GM19372 (cell line): Measurements from ENCODE around the gene ARL3.
A peak's percentile ranks its signal among the peaks of the same experiment; 100 is the strongest.

ENCODE experiments used
- ATAC-seq: cut with Tn5 transposase; IDR thresholded peaks from one replicate; pipeline ENCODE4 v1.9.1; 2021; ENCODE audit warnings: mild to moderate bottlenecking, low read depth, moderate library complexity; ENCODE audit not compliant: unreplicated experiment

ARL3 gene

DNA sequence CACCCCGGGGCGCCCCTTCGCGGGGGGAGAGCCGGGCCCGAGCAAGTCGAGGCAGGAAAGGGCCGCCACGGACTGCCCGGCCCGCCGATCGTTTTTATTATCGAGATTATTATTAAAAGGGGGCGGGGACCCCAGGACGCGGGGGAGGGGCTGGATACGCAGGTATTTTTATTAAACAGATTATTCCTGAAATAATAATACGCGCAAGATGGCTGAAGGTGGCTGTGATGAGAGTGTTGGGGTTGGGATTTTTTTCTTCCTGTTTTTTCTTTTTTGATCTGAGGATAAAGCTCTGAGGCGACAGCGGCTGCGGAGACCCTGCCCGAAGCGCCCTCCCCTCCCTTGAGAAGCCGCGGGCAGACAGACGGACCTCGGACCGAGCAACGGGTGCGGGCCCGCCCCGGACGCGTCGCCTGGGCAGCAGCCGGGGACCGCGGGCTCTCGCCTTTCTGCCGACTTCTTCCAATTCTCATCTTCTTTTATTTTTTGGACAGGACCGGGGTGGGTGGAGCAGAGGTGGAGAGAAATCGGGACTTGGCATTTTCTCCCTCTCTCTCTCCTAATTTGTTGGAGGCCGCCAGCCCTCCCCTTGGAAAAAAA is 71.4 kb downstream of the ARL3 start:
- ATAC-seq, result no peak

DNA sequence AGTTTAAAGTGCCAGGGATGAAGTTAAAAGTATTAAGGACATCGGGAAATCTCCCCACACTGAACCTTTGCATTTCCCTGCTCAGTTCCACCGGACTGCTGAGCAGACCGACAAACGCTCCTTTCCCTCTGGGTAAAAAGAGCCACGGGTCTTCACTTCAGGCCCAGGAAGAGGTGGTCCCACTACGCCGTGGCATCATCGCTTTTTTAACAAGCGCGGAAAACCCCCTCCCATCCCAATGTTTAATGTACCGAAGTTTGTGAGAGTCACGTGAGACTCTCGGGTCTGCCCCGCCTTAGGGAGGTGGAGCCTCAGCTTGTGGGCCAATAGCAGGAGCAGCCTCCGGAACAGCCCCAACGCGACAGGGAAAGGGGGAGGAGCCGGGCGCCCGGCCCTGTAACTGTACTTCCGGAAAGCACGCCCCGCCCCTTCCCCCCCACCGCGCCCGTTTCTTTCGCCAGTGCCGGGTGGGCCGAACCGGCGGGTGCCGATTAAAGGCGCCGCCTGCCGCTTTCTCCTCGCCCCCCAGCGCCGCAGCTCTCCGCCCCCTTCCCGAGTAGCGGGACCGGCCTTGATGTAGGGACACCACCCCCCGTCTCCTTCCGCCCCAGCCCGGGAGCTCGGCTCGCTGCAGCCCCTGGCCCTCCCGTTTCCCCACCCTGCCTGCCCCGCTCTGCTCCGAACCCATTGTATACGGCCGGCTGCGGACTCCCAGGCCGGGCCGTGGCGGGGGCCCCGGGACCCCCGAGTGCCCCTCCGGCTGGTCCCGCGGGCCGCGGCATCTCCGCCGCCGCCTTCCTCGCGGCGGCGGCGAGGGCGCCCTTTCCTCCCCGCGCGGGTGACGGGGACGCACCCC is 72.1 kb downstream of the ARL3 start:
- peak; percentile 52 for ATAC-seq

DNA sequence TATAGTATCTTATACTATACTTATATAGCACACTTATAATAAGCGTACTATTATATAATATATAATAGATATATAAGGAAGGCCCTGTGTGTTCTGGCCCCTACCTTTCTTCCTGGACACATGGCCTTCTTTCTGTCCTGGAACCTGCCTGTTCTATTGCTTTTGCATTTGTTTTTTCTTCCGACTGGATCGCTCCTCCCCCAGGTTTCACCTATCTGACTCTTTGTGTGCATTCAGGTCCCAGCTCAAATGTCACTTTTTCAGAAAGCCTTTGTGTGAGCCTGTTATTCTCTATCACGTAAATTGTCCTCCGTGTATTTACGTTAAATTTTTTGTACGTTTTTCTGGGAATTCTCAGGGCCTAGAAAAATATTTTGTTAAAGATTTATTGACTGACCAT is 72.8 kb downstream of the ARL3 start:
- ATAC-seq, result no peak

DNA sequence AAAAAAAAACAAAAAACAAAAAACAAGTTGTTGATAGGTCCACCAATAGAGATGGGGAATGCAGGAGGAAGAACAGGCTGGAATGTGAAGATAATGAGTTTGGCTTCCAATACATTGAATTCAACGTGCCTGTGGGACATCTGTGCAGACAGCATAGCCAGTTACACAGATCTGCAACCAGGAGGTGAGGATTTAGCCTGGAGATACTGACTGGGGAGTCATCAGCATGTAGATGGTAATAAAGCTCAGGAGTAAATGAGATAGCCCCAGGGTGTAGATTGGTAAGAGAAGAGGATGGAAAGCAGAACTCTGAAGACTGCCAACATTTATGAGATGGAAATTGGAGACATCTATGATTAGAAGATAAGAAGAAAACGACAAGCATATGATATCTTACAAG is 74.7 kb downstream of the ARL3 start:
- ATAC-seq, result no peak

DNA sequence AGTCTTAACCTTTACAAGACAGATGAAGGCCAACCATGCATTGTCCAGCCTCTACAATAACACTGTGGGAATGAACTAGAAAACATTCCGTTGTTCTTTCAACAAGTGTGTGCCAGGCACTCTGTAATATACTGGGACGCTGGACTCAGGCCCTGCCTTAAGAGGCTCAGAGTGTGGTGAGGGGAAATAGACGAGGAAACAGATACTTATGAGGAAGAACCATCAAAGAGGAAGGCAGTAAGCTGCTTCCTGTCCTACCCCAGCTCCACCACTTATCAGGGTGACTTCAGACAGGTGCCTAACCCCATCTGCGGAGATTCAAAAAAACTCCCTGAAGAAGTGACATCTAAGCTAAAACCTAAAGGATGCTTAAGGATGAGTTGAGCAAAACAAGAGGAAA is 78.8 kb downstream of the ARL3 start:
- no peak for ATAC-seq

DNA sequence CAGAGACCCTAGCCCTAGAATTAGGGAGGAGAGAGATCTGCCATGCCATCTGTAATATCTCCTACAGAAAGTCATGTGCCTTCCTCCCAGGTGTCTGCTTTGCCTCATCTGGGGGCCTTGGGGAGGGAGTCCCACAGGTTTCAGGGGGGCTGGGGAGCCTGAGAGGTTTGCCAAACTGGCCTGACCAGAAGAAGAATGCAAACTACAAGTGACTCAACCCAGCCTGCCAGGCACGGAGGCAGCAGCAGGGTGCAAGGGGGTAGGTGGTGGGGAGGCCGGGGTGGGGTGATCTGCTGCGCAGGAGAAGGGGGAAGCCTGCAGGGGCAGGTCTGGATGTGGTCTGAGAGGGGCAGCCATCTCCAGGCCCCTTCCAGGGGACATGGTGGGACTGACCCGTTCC is 79.5 kb downstream of the ARL3 start:
- ATAC-seq, result no peak

DNA sequence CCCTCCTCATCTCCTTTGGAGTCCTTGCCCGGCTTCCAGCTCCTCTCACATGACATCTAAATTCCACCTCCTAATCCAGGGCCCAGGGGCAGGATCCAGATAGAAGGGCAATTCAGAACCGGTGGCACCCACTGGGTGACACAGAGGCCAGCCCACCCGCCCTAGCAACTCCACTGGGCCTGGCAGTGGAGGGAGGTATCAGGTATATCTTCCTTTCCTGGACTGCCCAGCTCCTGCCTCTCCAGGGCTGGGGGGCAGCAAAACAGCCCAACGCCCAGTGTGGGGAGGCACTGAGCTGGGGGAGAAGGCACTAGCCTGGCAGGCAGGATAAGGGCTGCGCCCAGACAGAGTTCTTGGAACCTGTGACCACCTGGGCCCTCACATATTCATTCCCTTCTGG is 80.3 kb downstream of the ARL3 start:
- ATAC-seq, result no peak

DNA sequence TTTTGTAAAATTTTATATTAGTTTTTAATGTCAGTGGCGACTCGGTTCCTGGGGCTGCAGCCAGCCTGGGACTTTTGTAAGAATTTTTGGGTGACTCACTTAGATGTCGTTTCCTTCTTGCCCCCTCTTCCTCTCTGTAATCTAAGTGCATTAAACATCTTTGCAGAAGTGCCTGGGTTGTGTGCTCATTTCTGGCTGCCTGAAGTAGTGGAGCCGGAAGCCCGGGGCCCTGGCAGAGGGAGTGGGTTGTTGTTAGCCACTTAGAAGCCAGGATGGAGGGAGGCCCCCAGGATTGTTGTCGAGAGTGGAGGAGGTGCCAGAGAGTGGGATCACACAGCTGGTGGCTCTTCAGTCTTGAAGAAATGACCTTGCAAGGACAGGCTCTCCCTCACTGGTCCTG is 80.9 kb downstream of the ARL3 start:
- no peak for ATAC-seq

DNA sequence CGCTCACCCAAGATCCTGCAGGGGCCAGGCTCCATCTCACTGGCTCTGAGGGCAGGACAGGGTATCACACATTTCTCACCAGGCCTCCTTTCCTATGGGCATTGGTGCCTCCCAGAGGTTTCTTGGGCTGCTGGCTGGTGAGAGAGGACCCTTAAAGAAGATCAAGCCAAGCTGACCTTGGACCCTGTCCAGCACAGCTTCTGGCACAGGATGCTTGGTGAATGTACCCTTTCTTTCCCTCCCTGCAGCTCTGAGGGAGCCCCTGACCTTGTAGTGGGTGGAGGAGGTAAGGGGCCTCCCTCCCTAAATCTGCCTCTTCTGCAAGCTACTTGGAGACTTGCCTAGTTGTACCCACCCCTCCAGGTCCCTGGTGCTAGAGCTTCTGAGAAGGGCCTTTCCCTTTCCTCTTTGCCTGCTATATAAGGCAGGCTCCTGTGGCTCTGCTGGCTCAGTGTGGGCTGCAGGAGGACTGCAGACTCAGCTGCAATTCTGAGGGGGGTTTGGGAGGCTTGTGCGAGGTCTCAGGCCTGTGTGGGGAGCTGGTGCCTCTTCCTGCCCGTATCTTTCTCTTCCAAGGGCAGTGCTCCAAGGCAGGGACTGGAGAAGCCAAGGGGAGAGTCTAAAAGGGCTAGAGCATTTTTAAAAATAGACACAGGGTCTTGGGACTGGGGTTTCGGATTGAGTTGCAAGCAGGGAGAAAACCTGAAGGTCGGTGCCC is 81.6 kb downstream of the ARL3 start:
- no peak for ATAC-seq

DNA sequence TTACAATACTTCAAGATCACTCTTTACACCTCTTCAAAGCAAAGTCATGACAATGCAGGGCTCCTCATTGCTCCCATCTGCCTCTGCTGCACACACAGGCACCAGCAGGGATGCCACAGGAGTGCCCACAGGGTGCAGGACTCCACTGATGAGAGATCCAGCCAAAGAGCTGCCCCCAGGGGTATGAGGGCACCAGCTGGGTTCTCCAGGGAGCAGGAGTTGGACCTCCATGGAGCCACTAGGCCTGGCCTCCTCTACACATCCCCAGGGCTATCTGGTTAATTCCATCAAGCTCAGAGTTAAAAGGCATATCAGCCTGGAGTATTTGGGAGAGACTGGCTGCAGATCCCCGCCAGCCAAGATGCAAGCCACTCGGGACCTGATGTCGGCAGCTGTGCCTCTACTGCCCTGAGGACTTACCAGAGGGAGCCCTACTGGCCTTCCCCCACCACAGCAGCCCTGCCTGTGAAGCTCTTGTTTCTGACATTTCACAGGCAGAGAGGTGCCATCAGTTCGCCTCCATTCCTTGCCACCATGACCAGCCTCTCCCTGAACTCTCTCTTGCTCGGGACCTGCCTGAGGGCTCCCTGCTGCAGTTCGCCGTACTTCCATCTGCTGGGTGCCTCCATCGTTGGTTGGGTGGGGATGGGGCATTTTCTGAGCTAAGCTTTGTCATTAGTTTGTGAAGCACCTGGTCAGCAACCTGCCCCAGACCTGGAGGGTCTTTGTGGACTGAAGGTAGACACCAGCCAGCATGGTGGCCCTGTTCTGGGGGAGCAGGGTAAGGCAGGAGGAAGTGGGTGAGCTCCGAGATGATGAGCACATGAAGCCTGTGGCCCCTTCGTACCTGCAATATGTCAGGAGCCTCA is 82.4 kb downstream of the ARL3 start:
- no peak for ATAC-seq

DNA sequence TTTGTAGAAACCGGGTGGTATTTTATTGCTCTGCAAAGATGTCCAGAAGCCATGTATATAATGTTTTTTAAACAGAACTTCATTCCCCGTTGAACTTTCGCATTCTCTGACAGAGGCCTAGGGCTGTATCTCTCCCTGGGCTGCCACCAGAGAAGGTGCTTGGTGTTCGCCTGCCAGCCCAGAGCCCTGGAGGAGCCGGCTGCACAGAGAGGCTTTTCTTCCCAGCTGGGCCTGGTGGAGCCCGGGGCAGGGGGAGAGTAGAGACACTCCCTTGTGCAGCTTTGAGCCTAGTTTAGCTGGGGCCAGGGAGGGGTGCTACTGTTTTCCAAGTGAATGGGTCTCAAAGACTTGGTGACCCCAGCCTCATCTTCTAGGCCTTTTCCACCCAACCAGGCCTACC is 83.5 kb downstream of the ARL3 start:
- ATAC-seq, result no peak

DNA sequence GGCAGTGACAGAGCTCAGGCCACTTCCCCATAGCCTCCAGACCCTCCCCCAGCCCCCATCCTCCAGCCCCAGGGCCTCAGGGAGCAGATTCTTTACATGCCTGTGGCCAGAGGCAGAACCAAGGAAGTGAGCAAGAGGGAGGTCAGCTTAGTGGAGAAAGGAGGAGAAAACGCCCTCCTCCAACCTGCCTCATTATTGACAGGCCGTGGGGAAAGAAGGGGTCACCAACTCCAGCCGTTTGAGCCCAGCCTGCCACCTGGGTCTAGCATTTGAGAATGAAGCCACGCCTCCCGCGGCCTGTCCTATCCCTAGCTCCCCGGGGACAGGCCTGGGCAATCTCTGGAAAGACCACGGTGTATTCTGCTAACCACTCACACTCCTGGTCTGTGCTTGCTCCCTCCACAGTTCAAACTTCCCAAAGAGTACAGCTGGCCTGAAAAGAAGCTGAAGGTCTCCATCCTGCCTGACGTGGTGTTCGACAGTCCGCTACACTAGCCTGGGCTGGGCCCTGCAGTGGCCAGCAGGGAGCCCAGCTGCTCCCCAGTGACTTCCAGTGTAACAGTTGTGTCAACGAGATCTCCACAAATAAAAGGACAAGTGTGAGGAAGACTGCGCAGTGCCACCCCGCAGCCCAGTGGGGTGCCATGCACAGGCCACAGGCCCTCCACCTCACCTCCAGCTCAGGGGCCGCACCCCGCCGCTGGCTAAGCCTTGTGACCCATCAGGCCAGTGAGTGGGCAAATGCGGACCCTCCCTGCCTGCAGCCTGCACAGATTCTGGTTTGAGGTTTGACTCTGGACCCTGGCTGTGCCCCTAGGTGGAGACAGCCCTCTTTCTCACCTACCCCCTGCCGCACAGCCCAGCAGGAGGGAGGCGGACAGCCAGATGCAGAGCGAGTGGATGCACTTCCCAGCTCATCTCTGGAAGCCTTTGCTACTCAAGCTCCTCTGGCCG is 84.3 kb downstream of the ARL3 start:
- ATAC-seq, result no peak

DNA sequence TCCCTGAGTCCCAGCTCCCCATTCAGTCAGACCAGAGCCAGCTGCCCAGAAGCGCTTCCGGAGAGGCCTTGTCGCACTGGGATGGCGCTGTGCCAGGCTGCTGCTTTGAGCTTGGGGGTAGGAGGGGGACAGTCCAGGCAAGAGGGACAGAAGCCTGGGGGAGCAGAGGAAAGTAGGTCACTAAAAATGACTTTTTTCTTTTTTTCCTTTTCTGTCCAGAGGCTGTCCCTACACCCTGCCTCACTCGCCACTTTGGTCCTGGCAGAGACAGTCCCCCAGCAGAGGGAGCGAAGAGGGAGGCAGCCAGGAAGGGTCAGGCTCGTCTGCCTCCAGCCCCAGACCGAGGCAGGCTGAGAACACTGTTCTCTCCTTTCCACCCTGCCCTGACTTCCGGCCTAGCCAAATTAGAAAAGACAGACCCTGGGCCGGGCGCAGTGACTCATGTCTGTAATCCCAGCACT is 85.7 kb downstream of the ARL3 start:
- no peak for ATAC-seq

DNA sequence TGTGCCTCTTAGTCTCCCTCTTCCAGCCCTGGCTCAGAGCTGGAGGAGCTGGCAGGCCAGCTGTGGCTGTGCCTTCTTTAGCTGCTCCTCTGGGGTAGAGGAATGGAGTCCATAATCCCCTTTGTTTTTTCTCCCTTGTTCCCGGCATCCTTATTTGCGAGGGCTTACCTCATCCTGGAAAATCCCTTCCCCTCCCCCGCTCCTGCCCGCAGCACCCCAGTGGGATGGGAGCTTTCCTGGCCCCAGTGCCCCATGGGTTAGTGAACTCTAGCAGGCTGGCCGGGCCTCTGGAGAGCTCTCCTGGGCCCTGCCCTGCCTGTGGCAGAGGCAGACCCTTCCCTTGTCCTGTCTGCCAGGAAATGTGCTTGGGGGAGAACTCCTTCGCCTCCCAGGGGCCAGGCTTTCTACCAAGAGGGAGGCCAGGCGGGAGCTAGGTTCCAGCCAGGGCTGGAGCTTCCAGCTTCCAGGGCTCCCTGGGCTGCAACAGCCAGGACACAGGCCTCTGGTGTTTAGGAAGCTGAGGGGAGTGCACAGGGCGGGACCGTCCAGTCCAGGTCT is 86.4 kb downstream of the ARL3 start:
- ATAC-seq, result no peak

DNA sequence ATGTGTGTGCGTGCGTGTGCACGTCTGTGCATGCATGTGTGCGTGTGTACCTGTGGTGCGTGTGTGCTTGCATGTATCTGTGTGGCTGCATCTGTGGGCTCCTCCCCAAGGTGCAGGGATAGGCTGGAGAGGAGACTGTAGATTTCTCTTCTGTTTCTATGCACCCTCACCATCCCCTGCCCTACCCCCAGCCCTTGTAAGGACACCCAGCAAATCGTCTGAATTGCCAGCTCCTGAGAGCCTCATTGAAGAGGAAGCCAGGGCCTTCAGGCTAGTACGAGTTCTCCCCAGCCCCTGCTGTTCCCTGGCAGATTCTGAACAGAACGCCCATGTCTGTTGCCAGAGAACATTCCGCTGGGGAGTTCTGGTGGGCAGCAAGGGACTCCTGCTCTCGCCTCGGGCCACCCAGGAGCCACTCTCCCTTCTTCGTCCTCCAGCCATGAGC is 86.9 kb downstream of the ARL3 start:
- no peak for ATAC-seq

DNA sequence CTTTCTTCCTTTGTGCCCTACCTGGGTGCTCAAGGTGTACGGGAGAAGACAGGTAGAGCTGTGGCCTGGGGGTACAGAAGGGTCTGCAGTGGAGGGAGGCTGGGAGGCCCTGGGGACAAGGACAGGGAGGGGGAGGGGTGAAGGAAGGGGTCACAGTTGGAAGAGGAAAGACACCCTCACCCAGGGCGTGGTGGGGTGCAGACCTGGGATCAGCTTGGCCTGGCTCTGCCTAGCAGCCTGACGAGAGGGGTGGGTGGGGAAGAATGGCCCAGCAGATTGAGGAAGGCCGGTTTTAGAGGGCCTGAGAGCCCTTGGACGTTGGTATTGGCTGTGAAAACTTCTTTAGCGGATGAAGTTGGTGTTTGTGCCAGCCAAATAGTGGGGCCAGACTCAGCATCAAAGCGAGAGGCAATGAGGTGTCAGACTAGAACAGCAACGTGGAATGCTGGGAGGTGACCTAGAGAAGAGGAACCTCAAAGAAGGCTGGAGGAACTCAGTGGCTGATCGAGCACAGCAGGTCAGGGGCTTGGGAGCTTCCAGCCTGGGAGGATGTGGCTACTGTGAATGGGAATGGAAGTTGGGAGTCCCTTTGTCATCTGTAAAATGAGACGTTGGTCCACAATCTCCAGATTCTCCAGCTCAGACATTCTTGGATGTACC is 88.0 kb downstream of the ARL3 start:
- no peak for ATAC-seq

DNA sequence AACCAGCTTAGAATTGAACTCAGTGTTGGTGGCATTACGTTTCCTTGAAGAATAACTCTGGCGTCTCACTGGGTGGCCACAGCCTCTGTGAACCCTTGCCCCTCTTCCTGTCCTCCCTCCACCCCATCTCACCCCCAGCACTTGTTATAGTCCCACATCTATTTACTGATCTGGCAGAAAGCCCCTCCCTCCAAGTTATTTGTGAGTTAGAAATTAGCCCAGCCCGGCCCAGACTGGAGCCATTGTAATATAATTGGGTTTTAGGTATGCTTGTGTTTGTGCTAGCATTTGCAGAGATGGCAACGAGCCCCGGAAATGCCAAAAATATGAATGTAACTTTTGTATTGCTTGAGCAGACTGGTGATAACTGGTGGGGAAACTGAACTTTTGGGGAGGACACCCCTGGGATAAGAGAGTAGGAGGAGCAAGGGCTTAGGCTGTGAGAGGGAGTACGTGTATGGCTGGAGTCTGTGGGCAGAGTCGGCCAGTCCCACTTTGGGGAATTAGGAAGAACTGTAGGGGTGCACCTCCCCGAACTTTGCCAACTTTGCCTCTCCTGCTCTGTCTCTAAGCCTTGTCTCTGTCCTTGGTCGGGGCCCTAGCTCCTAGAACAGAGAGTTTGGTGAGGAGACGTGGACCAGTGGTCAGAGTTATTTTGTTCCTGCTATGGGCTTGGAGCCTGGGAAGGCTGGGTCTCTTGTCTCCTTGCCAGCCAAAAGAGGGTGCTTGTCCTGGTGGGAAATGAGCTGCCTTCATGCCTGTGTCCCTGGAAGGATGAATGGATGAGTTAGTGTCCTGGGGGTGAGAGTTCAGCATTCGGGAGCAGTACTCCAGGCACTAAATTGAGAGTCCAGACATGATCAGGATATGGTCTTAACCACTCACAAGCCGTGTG is 89.2 kb downstream of the ARL3 start:
- ATAC-seq, result no peak

DNA sequence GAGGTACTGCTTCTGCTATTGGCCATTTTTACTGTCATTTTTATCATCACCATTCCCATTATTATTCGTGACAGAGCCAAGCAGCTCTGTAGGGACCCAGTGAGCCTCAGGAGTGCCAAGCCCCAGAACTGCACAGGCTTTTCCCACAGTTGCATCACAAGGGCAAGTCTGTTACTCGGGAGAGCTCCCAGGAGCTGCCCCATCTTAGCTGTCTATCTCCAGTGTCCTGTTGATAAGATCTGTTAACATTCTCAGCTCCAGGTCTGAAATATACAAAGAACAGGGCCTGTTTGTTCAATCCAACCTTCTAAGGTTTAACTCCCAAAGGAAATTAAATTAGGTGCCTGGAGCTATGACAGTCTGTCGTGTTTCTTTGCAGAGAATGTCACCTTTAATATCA is 90.1 kb downstream of the ARL3 start:
- no peak for ATAC-seq
